ENCODE data around the gene COIL. TPM values are rescaled to one million over a fixed set of nuclear protein-coding genes. Genes with fewer than 3 reads are reported as not detected.

COIL gene
- total and polyA plus RNA-seq, 2 donors (not counting 1 experiment from before 2014, with no cell fraction given) = 3.7 to 19.8 TPM

DNA sequence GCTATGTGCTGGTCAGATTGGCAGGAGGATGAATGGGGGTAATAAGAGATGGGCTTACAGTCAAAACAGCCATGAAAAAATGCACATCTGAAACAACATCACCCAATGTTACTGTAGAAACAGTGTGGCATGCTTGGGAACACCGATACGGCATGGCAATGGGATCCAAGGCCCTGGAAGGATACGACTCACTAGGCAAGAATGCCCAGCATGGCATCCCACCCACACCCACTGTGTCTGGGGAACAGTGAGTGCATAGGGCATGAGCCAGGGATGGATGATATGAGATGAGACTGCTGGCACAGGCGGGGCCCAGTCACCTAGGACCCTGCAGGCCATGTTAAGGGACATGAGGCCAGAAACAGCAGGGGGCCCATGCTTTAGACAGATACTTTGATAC is 58.5 kb downstream of the COIL start:
- ATAC-seq (ENCODE audit: low read depth) (no peak), DNase-seq (no peak)
- Mint-ChIP-seq H3K9me3 (ENCODE audit: insufficient read depth) (no peaks in the 10 kb centered on the region), H3K27me3 (no peaks in the 10 kb centered on the region), H3K4me3 (no peak overlapping the region), H3K4me1 (peaks cover 36% of the 10 kb centered on the region), H3K27ac (no peak overlapping the region)
- Histone ChIP-seq H4K20me1 (ENCODE audit: control insufficient read depth, insufficient read depth, low read length, poor library complexity, severe bottlenecking) (peaks cover 71% of the 10 kb centered on the region), H3K36me3 (replicated peaks in 1 of 2; ENCODE audit: control extremely low read depth in 1 of 2, control insufficient read depth in 1 of 2, extremely low read depth in 1 of 2, insufficient read depth in 2 of 2, low read length in 1 of 2) (peaks cover 6 to 93% of the 10 kb centered on the region in 2 experiments), H2AFZ (ENCODE audit: insufficient read depth, low read depth, low read length, poor library complexity, severe bottlenecking) (no peak overlapping the region), H3K4me1 (ENCODE audit: control insufficient read depth in 2 of 2, insufficient read depth in 2 of 2, low read length in 2 of 2) (peaks cover 14 to 18% of the 10 kb centered on the region in 2 donors), H3K79me2 (ENCODE audit: control insufficient read depth, insufficient read depth, low read length) (peaks cover 71% of the 10 kb centered on the region), H3K27me3 (replicated peaks in 1 of 4; ENCODE audit: control extremely low read depth in 1 of 4, control insufficient read depth in 3 of 4, insufficient read depth in 4 of 4, low read length in 3 of 4) (no peaks in the 10 kb centered on the region), H3K9me3 (ENCODE audit: control extremely low read depth in 1 of 3, control insufficient read depth in 2 of 3, insufficient read depth in 1 of 3, low read length in 2 of 3) (no peaks in the 10 kb centered on the region), H3K27ac (ENCODE audit: low read length in 2 of 2) (no peak overlapping the region), H3K4me3 (ENCODE audit: control extremely low read depth in 1 of 5, extremely low read depth in 1 of 5, insufficient read depth in 1 of 5, low read depth in 2 of 5, low read length in 4 of 5) (no peak overlapping the region), H3K9ac (ENCODE audit: low read length) (no peak overlapping the region), H3K4me2 (replicated peaks; ENCODE audit: low read depth, low read length, poor library complexity, severe bottlenecking) (no peak overlapping the region)
- ChIA-PET CTCF (no interaction called here), POLR2A (no interaction called here)
- intact Hi-C loops (cut with micrococcal nuclease) = no loop called here
- no peak for TF ChIP-seq CTCF (IDR thresholded peaks at IDR 0.05)
- TF ChIP-seq EZH2 (IDR thresholded peaks at IDR 0.05; ENCODE audit: borderline replicate concordance, insufficient read depth, low read depth, low read length, poor library complexity, severe bottlenecking) = no peak
- WGBS (ENCODE audit: insufficient coverage) = 100% methylated on average over 3 of the region's 4 CpGs

GRCh38 chr17:56899403-56899802 is 61.4 kb downstream of the COIL start:
- peaks cover 69% of the 10 kb centered on the region for H4K20me1 ChIP-seq (ENCODE audit: control insufficient read depth, insufficient read depth, low read length, poor library complexity, severe bottlenecking)
- H3K4me3 Mint-ChIP-seq = no peak overlapping the region
- peaks cover 68% of the 10 kb centered on the region for H3K79me2 ChIP-seq (ENCODE audit: control insufficient read depth, insufficient read depth, low read length)

More at GRCh38 chr17:56899403-56899802, 61.4 kb downstream of the COIL start:
- Histone ChIP-seq H3K36me3 (replicated peaks in 1 of 2; ENCODE audit: control extremely low read depth in 1 of 2, control insufficient read depth in 1 of 2, extremely low read depth in 1 of 2, insufficient read depth in 2 of 2, low read length in 1 of 2) (peaks cover 4 to 92% of the 10 kb centered on the region in 2 experiments), H3K4me3 (ENCODE audit: control extremely low read depth in 1 of 5, extremely low read depth in 1 of 5, insufficient read depth in 1 of 5, low read depth in 2 of 5, low read length in 4 of 5) (no peak overlapping the region), H3K4me1 (ENCODE audit: control insufficient read depth in 2 of 2, insufficient read depth in 2 of 2, low read length in 2 of 2) (peaks cover 21 to 23% of the 10 kb centered on the region in 2 donors), H3K27ac (ENCODE audit: low read length in 2 of 2) (no peak overlapping the region), H3K9me3 (ENCODE audit: control extremely low read depth in 1 of 3, control insufficient read depth in 2 of 3, insufficient read depth in 1 of 3, low read length in 2 of 3) (no peaks in the 10 kb centered on the region), H3K9ac (ENCODE audit: low read length) (no peak overlapping the region), H3K27me3 (replicated peaks in 1 of 4; ENCODE audit: control extremely low read depth in 1 of 4, control insufficient read depth in 3 of 4, insufficient read depth in 4 of 4, low read length in 3 of 4) (no peaks in the 10 kb centered on the region), H3K4me2 (replicated peaks; ENCODE audit: low read depth, low read length, poor library complexity, severe bottlenecking) (no peak overlapping the region), H2AFZ (ENCODE audit: insufficient read depth, low read depth, low read length, poor library complexity, severe bottlenecking) (no peak overlapping the region)
- TF ChIP-seq CTCF (IDR thresholded peaks at IDR 0.05) = no peak
- no peak for TF ChIP-seq EZH2 (IDR thresholded peaks at IDR 0.05; ENCODE audit: borderline replicate concordance, insufficient read depth, low read depth, low read length, poor library complexity, severe bottlenecking)
- intact Hi-C loops (cut with micrococcal nuclease) = no loop called here
- 100% methylated on average over 7 of the region's 7 CpGs for WGBS (ENCODE audit: insufficient coverage)
- Mint-ChIP-seq H3K27ac (no peak overlapping the region), H3K27me3 (no peaks in the 10 kb centered on the region), H3K4me1 (peaks cover 34% of the 10 kb centered on the region), H3K9me3 (ENCODE audit: insufficient read depth) (no peaks in the 10 kb centered on the region)
- POLR2A ChIA-PET = no interaction called here
- ATAC-seq (ENCODE audit: low read depth) (no peak), DNase-seq (no peak)
- CTCF ChIA-PET = interaction anchor here (0.6 kb wide), 1 partner anchor 1052 kb away, joined by 3 read pairs; no protein-coding TSS in a partner anchor

All from B cell (primary cell).